Fibroblast of the aortic adventitia (primary cell): ENCODE data around the gene PNPLA3. TPM values are rescaled to one million over a fixed set of nuclear protein-coding genes. Genes with fewer than 3 reads are reported as not detected.

Experiments
- DNase-seq: peaks from one replicate; pipeline ENCODE4 v3.0.0-alpha.2; 2010; ENCODE audit warnings: low read depth
- H3K4me3 ChIP-seq: 2 replicates; pipeline ENCODE4 v1.5.1; 2011; ENCODE audit warnings: low read depth, mild to moderate bottlenecking, control low read depth, low read length, moderate library complexity
- total RNA-seq: library from RNA; depleted of rRNA; stranded (reverse); fragments of >200 nt; gene quantifications from 2 replicates; pipeline ENCODE4 v1.2.3, GENCODE V29; 2012; ENCODE audit warnings: low replicate concordance
- TF ChIP-seq, protein P1 (sequence below): IDR thresholded peaks from 2 replicates; pipeline ENCODE4 v1.5.1; 2011; ENCODE audit warnings: mild to moderate bottlenecking, low read length, control low read depth, inconsistent platforms; ENCODE audit not compliant: insufficient read depth

PNPLA3 gene
- total RNA-seq, 1 donor = 2.9 TPM

DNA sequence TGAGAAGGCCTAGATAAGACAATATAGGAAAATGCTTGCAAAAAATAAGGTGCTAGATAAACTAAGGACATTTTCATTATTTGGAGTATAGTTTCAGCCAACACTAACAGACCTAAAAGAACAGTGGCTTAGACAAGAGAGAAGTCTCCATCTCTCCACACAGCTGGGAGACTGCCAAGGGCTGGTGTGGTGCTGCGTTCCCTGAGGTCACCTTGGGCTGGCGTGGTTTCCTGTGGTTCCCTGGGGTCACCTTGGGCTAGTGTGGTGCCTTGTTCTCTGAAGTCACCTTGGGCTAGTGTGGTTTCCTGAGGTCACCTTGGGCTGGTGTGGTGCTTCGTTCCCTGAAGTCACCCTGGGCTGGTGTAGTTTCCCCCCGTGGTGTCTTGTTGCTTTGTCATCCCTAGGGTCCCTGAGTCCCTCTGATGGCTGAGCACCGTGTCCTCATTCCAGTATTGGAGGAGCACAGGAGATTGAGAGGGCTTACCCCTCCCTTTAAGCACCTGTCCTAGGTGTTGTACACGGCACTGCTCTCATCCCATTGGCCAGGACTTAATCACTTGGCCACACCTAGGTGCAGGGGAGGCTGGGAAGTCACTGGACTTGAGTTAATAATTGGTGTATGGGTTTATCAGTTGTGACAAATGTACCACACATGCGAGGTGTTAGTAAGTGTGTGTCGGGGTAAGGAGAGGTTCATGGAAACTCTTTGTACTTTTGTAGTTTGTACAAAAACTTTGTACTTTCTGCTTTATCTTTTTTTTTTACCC is 46.6 kb downstream of the PNPLA3 start:
- DNase-seq = no peak
- TF ChIP-seq, protein P1, sequence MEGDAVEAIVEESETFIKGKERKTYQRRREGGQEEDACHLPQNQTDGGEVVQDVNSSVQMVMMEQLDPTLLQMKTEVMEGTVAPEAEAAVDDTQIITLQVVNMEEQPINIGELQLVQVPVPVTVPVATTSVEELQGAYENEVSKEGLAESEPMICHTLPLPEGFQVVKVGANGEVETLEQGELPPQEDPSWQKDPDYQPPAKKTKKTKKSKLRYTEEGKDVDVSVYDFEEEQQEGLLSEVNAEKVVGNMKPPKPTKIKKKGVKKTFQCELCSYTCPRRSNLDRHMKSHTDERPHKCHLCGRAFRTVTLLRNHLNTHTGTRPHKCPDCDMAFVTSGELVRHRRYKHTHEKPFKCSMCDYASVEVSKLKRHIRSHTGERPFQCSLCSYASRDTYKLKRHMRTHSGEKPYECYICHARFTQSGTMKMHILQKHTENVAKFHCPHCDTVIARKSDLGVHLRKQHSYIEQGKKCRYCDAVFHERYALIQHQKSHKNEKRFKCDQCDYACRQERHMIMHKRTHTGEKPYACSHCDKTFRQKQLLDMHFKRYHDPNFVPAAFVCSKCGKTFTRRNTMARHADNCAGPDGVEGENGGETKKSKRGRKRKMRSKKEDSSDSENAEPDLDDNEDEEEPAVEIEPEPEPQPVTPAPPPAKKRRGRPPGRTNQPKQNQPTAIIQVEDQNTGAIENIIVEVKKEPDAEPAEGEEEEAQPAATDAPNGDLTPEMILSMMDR = no peak
- no peak overlapping the region for H3K4me3 ChIP-seq

DNA sequence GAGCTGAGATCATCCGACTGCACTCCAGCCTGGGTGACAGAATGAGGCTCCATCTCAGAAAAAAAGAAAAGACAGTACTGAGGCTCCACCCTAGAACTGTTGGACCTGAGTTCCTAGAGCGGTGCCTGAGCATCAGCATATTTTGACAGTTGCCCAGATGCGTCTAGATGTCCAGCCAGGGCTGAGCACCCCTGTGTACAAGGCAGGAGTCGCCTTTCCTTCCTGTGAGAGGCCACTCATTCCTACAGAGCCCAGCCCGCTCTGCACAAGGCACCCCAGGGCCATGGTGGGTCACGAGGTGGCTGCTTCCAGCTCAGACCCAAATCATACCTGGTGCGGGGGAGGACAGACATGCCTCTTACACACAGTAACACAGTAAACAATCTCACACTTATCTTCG is 47.5 kb downstream of the PNPLA3 start:
- no peak for DNase-seq
- TF ChIP-seq, protein P1 = no peak
- no peak overlapping the region for H3K4me3 ChIP-seq

DNA sequence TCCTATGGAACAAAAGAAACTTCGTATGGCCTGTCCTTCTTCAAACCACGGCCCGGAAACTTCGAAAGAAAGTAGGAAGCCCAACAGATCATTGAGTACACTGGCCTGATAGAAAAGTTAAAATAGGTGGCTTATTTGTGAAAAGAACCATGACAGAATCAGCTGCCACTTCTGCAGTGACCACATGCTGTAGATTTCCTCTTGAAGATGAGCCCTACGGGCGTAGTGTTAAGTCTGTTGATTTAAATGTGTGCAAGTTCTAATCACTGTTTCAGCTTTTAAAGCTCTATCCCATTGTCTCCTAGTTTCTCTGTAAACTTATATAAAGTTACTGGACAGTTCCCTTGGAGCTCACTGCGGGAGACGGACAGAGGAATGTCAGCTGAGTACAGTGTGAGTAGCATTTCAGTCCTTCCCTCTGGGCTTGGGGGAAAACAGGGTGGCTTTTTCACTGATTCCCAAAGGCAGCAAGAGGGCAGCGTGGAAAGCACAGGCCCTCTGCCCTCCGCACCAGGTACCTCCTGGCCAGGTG is 49.4 kb downstream of the PNPLA3 start:
- TF ChIP-seq, protein P1 = no peak
- no peak overlapping the region for H3K4me3 ChIP-seq
- DNase-seq = no peak

DNA sequence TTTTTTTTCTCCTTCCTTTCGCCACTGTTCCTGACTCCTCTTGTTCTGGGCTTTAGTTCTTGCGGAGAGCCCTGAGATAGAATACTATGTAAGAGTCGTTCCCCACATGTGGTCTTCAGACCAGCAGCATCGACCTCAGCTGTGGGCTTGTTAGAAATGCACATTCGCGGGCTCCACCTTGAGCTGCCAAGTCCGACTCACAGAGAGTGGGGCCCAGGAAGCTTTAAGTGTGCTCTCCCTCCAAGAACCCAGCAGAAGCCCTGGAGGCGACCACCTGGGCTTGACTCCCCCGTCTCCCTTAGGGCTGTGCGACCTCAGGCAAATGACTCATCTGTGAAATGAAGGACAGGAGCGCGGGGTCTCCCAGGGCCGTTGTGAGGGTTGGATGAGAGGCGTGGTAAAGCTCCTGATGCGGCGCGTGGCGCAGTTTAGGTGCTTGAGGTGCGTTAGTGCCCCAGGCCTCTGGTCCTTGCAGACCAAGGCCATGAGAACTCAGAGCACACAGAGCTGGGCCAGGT is 50.5 kb downstream of the PNPLA3 start:
- no peak overlapping the region for H3K4me3 ChIP-seq
- TF ChIP-seq, protein P1 = no peak
- DNase-seq = no peak

DNA sequence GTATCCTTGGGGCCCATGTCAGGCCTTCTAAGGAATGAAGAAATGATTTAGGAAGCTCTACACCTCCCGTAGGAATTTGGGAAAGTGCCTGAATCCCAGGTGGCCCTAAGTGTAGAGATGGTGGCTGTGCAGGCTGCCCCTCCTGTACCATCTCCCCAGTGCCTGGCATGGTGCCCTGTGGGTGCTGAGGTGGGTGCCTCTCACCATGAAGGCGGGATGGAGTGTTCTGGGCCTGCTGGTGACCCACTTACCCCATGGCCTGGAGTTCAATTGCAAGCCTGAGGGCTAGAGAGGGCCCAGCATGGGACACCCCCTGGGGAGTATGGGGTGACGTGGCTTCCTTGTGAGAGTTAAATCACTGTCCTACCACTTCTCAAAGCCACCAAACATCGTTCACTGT is 51.4 kb downstream of the PNPLA3 start:
- TF ChIP-seq, protein P1 = no peak
- no peak overlapping the region for H3K4me3 ChIP-seq
- no peak for DNase-seq

DNA sequence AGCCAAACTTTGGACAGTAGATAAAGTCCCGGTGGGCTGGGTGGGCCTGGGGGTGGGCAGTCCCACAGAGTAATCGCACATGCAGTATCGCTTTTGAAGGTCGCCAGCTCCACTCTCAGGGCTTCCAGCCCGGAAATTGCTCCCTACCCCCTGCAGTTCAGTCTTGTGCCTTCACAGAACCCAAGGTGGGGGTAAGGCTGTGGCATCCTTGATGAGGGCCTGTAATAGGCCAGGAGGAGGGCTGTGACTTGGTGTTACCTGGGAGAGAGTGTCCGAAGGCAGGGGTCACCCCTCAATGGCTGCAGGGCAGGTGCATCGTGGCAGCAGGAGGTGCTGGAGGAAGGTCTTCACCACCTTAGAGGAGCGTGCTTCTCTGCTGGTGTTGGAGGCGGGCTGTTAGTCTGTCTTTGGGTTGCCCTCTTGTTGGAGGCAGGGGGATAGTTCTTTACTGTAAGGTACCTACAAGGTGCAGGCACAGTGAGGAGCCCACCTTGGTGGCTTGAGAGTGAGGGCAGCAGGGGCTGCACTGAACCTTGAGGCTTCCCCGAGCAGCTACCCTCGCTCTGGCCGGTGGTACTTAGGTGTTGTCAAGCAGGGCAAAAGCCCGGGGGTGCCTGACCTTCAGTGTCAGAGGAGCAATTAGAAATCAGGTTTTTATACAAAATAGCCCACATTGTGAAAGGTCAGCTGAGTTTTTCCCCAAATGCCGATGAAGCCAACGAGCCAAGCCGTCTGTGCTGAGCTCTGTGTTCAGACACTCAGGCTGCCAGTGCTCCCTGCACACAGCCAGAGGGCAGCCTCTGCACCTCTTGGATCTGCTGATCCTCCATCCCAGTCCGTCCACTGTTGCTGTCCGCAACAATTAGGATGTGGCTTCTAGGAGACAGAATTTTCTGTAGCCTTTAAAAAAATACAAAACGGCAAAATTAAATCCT is 53.5 kb downstream of the PNPLA3 start:
- TF ChIP-seq, protein P1 = no peak

More for the DNA sequence above, 53.5 kb downstream of the PNPLA3 start:
- no peak overlapping the region for H3K4me3 ChIP-seq
- DNase-seq = no peak
